B cell (primary cell): ENCODE results near the gene CCL7.

Experiments used
- EZH2 ChIP-seq: IDR thresholded peaks from 2 replicates; pipeline ENCODE4 v1.6.1; 2012; ENCODE audit warnings: borderline replicate concordance, low read depth, mild to moderate bottlenecking, moderate library complexity, low read length; ENCODE audit not compliant: insufficient read depth, poor library complexity, severe bottlenecking
- TF ChIP-seq, protein P1 (sequence below): fragments of 200-600 bp; IDR thresholded peaks from one replicate; pipeline ENCODE4 v1.8.0; 2022; ENCODE audit warnings: antibody characterized with exemption, mild to moderate bottlenecking

DNA sequence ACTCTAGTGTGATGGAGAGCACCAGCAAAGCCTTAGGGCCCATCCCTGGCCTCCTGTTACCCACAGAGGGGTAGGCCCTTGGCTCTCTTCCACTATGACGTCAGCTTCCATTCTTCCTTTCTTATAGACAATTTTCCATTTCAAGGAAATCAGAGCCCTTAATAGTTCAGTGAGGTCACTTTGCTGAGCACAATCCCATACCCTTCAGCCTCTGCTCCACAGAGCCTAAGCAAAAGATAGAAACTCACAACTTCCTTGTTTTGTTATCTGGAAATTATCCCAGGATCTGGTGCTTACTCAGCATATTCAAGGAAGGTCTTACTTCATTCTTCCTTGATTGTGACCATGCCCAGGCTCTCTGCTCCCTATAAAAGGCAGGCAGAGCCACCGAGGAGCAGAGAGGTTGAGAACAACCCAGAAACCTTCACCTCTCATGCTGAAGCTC lies 49.0 kb downstream of the CCL7 start, which contains the start of gene CCL8:
- TF ChIP-seq, protein P1, sequence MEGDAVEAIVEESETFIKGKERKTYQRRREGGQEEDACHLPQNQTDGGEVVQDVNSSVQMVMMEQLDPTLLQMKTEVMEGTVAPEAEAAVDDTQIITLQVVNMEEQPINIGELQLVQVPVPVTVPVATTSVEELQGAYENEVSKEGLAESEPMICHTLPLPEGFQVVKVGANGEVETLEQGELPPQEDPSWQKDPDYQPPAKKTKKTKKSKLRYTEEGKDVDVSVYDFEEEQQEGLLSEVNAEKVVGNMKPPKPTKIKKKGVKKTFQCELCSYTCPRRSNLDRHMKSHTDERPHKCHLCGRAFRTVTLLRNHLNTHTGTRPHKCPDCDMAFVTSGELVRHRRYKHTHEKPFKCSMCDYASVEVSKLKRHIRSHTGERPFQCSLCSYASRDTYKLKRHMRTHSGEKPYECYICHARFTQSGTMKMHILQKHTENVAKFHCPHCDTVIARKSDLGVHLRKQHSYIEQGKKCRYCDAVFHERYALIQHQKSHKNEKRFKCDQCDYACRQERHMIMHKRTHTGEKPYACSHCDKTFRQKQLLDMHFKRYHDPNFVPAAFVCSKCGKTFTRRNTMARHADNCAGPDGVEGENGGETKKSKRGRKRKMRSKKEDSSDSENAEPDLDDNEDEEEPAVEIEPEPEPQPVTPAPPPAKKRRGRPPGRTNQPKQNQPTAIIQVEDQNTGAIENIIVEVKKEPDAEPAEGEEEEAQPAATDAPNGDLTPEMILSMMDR, result no peak
- no peak for TF ChIP-seq EZH2
